IPS-20b (cell line): ENCODE results near the gene ISM1.

ENCODE experiments used
- H3K27ac ChIP-seq: one replicate; pipeline ENCODE4 v1.5.1; 2013; ENCODE audit warnings: low read length
- H3K27me3 ChIP-seq: 2 replicates; pipeline ENCODE4 v1.6.1; 2013; ENCODE audit warnings: mild to moderate bottlenecking, low read length, inconsistent platforms; ENCODE audit not compliant: insufficient read depth
- H3K36me3 ChIP-seq: 2 replicates; pipeline ENCODE4 v1.6.1; 2013; ENCODE audit warnings: low read depth, mild to moderate bottlenecking, inconsistent platforms, low read length, moderate library complexity; ENCODE audit not compliant: insufficient read depth
- H3K4me1 ChIP-seq: 2 replicates; pipeline ENCODE4 v1.6.1; 2013; ENCODE audit warnings: mild to moderate bottlenecking, control low read depth, inconsistent platforms, low read length, moderate library complexity; ENCODE audit not compliant: insufficient read depth
- H3K4me3 ChIP-seq: 2 replicates; pipeline ENCODE4 v1.5.1; 2013; ENCODE audit warnings: mild to moderate bottlenecking, low read length, inconsistent platforms
- H3K9ac ChIP-seq: 2 replicates; pipeline ENCODE4 v1.6.1; 2013; ENCODE audit warnings: low read depth, mild to moderate bottlenecking, inconsistent platforms, low read length, moderate library complexity
- H3K9me3 ChIP-seq: 2 replicates; pipeline ENCODE4 v1.6.1; 2013; ENCODE audit warnings: mild to moderate bottlenecking, low read depth, low read length, inconsistent platforms; ENCODE audit not compliant: insufficient read depth

The ISM1 gene

DNA sequence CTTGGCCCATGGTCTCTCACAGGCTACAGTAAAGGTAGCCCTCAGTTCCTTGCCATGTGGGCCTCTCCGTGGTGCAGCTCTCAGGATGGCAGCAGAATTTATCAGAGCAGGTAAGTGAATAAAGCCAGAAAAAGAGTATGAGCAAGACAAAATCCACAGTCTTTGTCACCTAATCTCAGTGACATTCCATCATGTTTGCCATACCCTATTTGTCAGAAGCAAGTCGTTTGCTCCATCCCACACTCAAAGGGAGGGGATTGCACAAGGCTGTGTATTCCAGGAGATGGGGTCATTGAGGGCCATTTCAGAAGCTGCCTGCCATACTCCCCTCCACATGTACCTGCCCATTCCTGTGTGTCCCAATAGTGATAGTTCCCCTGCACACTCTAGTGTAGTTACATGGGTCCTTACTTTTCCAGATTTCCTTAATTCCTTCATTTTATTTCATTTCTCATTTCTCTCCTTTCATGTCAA lies 24.2 kb downstream of the ISM1 start:
- no peaks in the 10 kb centered on the region for H3K4me1 ChIP-seq
- no peak overlapping the region for H3K4me3 ChIP-seq
- no peak overlapping the region for H3K27ac ChIP-seq
- no peaks in the 10 kb centered on the region for H3K36me3 ChIP-seq
- no peaks in the 10 kb centered on the region for H3K27me3 ChIP-seq
- no peak overlapping the region for H3K9ac ChIP-seq
- H3K9me3 ChIP-seq, result no peaks in the 10 kb centered on the region

DNA sequence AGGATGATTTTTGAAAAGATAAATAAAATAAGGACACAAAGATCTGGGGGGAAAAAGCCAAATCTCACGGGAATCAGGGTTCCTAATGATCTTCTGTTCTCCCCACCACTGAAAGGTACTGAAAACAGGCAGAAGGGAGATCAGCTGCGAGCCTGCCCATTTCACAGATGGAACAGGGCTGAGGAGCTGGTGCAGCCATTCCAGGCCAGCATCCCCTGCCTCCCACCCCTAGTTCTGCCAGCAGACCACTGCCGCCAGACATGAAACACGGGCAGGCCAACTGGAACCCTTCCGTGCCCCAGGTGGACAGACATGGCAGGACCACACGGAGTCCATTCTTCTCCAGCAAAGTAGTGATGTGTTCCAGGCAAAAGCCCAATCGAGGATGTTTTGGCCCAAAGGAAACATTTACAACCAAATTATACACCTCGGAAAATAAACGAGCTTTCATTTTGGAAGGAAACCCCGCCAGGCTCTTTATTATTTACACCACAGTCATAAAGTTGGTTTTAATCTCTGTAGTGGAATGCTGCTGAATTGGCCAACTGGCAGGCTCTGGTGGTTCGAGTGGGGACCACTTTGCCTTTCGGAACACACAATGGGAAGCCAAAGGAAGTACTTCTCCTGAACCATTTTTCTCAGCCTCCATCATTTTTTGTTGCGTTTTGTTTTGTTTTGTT lies 28.2 kb downstream of the ISM1 start:
- H3K27me3 ChIP-seq, result no peaks in the 10 kb centered on the region
- no peak overlapping the region for H3K4me3 ChIP-seq
- no peaks in the 10 kb centered on the region for H3K9me3 ChIP-seq
- no peaks in the 10 kb centered on the region for H3K36me3 ChIP-seq
- H3K27ac ChIP-seq, result no peak overlapping the region
- H3K9ac ChIP-seq, result no peak overlapping the region
- no peaks in the 10 kb centered on the region for H3K4me1 ChIP-seq

DNA sequence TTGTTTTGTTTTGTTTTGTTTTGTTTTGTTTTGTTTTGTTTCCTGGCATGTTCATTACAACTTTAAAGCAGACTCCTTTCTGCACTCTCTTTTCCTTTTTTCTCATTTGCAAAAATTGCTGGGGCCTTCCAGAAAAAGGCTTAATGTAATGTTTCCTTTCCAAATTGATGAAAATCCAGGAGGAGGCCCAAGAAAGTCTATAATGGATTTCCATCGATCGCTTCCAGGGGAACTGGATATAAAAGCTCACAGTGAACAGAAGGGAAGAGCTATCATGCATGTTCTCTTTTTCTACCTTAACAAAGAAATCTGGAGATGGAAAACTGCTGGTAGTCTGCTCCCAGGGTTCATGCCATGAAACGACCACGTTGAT lies 28.7 kb downstream of the ISM1 start:
- Histone ChIP-seq H3K9ac (no peak overlapping the region), H3K4me1 (no peaks in the 10 kb centered on the region), H3K27ac (no peak overlapping the region), H3K36me3 (no peaks in the 10 kb centered on the region), H3K9me3 (no peaks in the 10 kb centered on the region), H3K27me3 (no peaks in the 10 kb centered on the region), H3K4me3 (no peak overlapping the region)

DNA sequence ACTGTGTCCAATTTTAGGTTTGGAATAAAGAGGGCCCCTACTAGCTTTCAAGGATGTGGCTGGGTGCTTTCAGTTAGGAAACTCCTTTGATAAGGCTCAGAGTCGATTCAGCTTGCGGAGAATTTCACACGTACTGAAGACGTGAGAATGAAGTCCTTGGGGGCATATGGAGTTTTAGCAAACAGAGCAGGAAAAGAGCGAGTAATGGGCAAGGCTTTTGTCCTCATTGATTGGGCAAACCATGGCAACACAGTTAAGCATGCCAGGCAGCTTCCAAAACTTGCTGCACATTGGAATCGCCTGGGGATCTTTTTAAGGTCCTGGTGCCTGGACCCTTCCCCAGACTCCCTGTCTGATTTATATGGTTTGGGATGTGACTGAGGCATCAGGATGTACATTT lies 29.2 kb downstream of the ISM1 start:
- Histone ChIP-seq H3K36me3 (no peaks in the 10 kb centered on the region), H3K4me1 (no peaks in the 10 kb centered on the region), H3K27me3 (no peaks in the 10 kb centered on the region), H3K9me3 (no peaks in the 10 kb centered on the region), H3K27ac (no peak overlapping the region), H3K4me3 (no peak overlapping the region), H3K9ac (no peak overlapping the region)

DNA sequence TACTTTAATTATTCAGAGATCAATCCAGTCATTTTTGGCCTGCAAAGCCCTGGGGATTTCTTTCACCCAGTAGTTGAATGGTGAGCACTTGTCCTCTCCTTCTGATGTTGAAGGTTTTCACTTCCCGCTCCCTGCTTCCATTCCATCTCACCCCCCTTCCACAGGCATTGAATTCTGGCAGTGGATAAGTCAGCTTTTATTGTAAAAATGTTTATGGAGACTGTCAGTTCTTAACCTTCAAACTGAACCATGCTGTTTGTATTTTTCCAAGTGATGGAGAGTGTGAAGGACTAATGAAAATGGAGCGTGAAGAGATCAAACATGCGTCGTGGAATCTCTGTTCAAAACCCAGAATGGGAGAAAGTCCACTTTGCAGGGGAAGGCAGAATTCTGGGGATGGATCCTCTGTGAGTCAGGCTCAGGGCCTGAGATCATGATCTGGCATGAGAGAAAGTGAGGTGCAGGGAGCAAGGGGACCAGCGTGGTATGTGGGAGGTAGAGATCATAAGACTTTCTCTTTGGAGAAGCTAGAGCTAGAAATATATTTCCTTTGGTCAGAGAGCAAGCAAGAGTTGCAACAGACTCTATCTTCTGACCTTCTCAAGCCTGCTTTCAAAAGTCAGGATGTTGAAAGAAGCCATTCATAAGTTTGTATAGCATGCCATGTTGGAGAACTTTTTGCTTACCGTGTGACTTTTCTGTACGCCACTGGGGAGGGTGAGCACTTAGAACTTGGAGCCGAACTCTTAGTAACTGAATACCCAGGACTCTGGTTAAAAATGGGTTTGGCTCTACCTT lies 30.2 kb downstream of the ISM1 start:
- Histone ChIP-seq H3K4me3 (no peak overlapping the region), H3K27ac (no peak overlapping the region), H3K9ac (no peak overlapping the region), H3K36me3 (no peaks in the 10 kb centered on the region), H3K4me1 (no peaks in the 10 kb centered on the region), H3K9me3 (no peaks in the 10 kb centered on the region), H3K27me3 (no peaks in the 10 kb centered on the region)

DNA sequence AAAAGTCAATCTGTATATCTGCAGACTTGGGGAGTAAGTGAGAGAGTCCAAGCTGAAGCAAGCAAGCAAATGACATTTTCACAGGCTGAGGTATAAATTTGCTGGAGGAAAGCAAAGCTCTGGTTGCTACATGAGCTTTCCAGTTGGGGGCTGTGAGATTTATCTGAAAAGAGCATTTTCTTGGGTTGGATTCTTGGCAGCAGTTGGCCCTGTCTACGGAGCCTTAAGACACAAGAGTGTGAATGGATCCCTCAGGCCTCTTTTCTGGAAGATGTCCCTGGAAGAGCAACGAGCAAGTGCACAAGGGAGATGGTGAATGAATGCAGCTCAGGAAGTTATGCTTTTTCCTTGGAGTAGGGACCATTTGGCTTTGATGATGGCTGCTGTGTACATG lies 30.8 kb downstream of the ISM1 start:
- H3K27ac ChIP-seq, result no peak overlapping the region

DNA sequence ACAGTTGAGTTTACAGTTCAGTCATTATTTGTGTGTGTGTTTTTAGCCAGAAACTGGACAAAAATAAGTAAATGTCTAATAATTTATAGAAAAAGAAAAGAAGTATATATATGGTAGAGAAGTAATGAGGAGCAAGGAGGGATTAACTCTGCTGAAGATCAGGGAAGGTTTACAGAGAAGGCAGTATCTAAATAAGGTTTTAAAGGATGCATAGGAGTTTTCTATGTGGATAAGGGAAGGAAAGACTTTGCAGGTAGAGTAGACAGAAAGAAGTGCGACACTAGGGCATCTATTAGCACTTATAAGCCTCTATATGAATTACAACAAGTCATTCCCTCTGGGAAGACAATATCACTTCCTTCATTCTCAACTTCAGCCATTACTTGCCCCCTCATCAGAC lies 34.3 kb downstream of the ISM1 start:
- Histone ChIP-seq H3K4me1 (no peaks in the 10 kb centered on the region), H3K27ac (no peak overlapping the region), H3K9ac (no peak overlapping the region), H3K4me3 (no peak overlapping the region), H3K9me3 (no peaks in the 10 kb centered on the region), H3K27me3 (no peaks in the 10 kb centered on the region), H3K36me3 (no peaks in the 10 kb centered on the region)

More for the DNA sequence above, 30.8 kb downstream of the ISM1 start:
- no peak overlapping the region for H3K9ac ChIP-seq
- H3K4me3 ChIP-seq, result no peak overlapping the region
- H3K9me3 ChIP-seq, result no peaks in the 10 kb centered on the region
- H3K4me1 ChIP-seq, result no peaks in the 10 kb centered on the region
- H3K27me3 ChIP-seq, result no peaks in the 10 kb centered on the region
- no peaks in the 10 kb centered on the region for H3K36me3 ChIP-seq

DNA sequence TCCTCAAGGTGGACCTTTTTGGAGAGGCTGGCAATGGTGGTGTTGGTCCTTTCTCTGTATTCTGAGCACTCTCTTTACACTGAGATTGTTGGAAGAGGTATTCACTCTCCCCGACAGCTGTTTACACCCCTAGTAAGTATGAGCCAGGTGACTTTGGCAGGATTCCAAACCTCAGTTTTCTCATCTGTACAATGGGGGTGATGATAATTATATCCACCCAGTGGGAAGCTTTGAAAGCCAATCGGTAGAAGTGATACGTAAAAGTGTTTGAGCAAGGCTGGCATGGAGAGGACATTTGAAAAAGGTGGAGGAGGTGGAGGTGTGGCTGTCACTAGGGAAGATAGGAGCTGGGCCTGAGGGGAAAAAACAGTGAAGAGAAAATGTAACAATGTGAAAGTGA lies 35.5 kb downstream of the ISM1 start:
- no peaks in the 10 kb centered on the region for H3K36me3 ChIP-seq
- no peak overlapping the region for H3K27ac ChIP-seq
- H3K4me1 ChIP-seq, result no peaks in the 10 kb centered on the region
- H3K9ac ChIP-seq, result no peak overlapping the region
- H3K4me3 ChIP-seq, result no peak overlapping the region
- H3K27me3 ChIP-seq, result no peaks in the 10 kb centered on the region
- no peaks in the 10 kb centered on the region for H3K9me3 ChIP-seq

DNA sequence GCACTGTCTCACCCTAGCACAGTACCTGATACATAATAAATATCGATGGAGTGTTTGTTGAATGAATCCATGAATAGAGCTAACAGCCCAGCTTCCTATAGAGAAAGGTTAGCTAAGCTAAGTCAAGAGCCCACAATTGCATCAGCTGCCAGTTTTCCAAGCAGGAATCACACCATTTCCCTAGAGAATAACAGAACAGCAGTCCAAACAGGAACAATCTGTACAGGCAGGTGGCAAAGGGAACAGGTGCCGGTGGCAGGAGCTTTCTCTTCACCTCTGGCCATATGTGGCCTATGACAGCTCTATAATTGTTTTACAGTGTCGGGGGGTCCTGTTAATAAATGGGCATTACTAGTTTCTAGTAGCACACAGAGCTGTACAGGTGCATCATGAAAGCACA lies 38.8 kb downstream of the ISM1 start:
- Histone ChIP-seq H3K9me3 (no peaks in the 10 kb centered on the region), H3K27ac (no peak overlapping the region), H3K4me1 (no peaks in the 10 kb centered on the region), H3K36me3 (no peaks in the 10 kb centered on the region), H3K4me3 (no peak overlapping the region), H3K9ac (no peak overlapping the region), H3K27me3 (no peaks in the 10 kb centered on the region)

DNA sequence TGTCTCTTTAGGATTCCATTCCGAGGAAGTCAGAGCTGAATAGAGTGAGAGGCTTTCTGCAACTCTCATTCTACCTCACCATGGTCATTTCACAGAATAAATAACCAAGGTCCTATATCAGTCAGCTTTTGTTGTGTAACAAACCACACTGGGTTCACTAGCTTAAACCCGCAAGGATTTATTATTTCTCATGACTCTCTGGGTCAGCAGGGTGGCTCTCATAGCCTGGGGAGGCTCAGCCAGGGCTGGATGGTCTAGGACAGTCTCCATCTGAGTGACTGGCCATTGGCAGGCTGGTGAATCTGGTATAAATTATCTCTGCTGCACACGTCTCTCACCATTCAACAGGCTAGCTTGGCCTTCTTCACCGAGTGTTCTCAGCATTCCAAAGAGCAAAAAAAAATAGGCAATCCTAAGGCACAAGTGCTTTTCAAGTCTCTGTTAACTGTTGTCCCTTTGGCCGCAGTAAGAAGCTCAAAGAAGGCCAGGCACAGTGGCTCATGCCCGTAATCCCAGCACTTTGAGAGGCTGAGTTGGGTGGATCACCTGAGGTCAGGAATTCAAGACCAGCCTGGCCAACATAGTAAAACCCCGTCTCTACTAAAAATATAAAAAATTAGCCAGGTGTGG lies 39.7 kb downstream of the ISM1 start:
- Histone ChIP-seq H3K9ac (no peak overlapping the region), H3K27me3 (no peaks in the 10 kb centered on the region), H3K4me1 (no peaks in the 10 kb centered on the region), H3K27ac (no peak overlapping the region), H3K9me3 (no peaks in the 10 kb centered on the region), H3K4me3 (no peak overlapping the region), H3K36me3 (no peaks in the 10 kb centered on the region)

DNA sequence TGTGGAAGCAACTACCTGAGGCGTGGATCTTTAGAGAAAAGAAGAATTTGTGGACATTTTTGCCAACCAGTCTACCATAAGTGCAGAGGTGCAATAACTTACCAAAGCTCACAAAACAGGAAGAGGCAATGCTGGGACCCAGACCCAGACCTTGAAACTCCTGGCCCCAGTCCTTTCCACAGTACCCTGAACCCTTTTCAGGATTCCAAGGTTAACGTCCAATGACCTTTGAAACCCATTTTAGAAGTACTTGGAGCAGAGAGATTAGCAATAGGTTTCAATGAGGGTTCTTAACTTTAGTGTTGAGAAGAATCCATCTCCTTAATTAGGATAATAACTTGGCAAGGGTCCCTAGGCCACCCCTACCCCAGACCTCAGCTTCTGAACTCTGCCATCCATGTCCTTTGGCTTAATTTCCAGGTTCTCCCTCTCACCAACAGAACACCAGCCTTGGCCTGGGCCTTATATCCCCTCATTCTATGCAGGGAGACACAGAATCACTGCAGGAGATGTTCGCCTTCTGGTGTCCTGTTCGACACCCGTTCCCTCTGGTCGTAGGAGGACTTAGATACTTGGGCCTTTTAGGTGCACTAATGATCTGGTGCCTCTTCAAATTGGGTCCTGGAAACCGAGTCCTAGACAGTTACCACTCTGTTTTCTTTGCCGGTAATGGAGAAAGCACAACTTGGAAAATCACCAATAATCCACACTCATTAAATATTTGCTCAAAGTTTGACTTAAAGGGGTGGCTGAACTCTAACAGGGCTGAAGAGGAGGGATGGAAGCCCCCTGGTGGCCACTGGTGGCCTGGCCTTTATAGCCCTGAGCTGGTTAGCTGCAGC lies 40.6 kb downstream of the ISM1 start:
- no peak overlapping the region for H3K4me3 ChIP-seq
- H3K4me1 ChIP-seq, result no peaks in the 10 kb centered on the region
- H3K36me3 ChIP-seq, result no peaks in the 10 kb centered on the region
- H3K27me3 ChIP-seq, result no peaks in the 10 kb centered on the region
- H3K9me3 ChIP-seq, result no peaks in the 10 kb centered on the region
- H3K9ac ChIP-seq, result no peak overlapping the region
- no peak overlapping the region for H3K27ac ChIP-seq
